ENCODE results near the gene OXCT1. TPM values are rescaled to one million over a fixed set of nuclear protein-coding genes. Genes with fewer than 3 reads are reported as not detected.

The OXCT1 gene
- total and polyA plus RNA-seq, 2 of the 8 experiments (the other 6 are each of a cell fraction or from before 2014, with no cell fraction given): 10.1 to 28.2 TPM

DNA sequence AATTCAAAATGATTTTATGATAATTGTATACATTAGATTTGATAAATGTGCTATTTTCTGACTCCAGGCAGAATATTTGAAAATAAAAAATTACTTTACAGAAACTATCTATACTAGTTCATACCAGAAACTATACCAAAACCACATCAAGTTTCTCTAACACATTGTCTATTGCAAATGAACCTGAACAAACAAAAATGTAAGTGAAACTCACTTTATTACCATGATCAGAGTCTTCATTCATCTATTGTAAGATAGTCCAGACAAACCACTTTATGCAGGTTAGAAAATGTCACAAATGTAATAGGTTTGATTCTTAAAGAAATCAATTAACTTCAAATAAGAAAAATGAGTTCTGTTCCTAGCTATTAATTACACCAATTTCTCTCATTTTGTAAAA, 99.4 kb downstream of the OXCT1 start:
- DNase-seq (ENCODE audit: low read depth in 1 of 2, low spot score in 2 of 2) (no peak), FAIRE-seq (no peak)
- no peak overlapping the region for H3K56ac ChIP-seq (replicated peaks; ENCODE audit: insufficient read length, low read depth, low read length)
- H2BK12ac ChIP-seq (ENCODE audit: low read depth, low read length): no peak overlapping the region
- no peaks in the 10 kb centered on the region for H3K9me3 ChIP-seq (ENCODE audit: insufficient read depth in 2 of 2, low read depth in 1 of 2, low read length in 1 of 2)
- H3K23ac ChIP-seq (ENCODE audit: insufficient read length): no peak overlapping the region
- no peak overlapping the region for H4K91ac ChIP-seq (replicated peaks; ENCODE audit: insufficient read length, low read length)
- CTCF ChIA-PET (ENCODE audit: partially characterized antibody): interaction anchor here (6.5 kb wide), 1 partner anchor 16 kb away, joined by 30 read pairs; no protein-coding TSS in a partner anchor
- no peaks in the 10 kb centered on the region for H3K36me3 ChIP-seq (ENCODE audit: control insufficient read depth in 2 of 4, insufficient read depth in 4 of 4, low read length in 3 of 4)
- H3K79me2 ChIP-seq (ENCODE audit: control insufficient read depth in 1 of 2, insufficient read depth in 2 of 2, low read length in 2 of 2): no peaks in the 10 kb centered on the region
- no peak overlapping the region for H3K4me2 ChIP-seq (ENCODE audit: insufficient read depth in 1 of 2, low read depth in 2 of 2, low read length in 2 of 2)
- no peak overlapping the region for H4K5ac ChIP-seq (ENCODE audit: insufficient read length, low read depth, low read length)
- H3K4me3 ChIP-seq (ENCODE audit: extremely low read depth in 1 of 4, insufficient read depth in 2 of 4, low read depth in 3 of 4, low read length in 4 of 4): no peak overlapping the region
- H2AK5ac ChIP-seq (ENCODE audit: low read depth, low read length): no peak overlapping the region
- no peaks in the 10 kb centered on the region for H3K27me3 ChIP-seq (replicated peaks in 1 of 4; ENCODE audit: control insufficient read depth in 3 of 4, extremely low read depth in 1 of 4, insufficient read depth in 3 of 4, low read length in 3 of 4)
- H3K18ac ChIP-seq (ENCODE audit: extremely low read depth, low read length): no peak overlapping the region
- H3K4ac ChIP-seq (replicated peaks; ENCODE audit: insufficient read length, low read depth, low read length): no peak overlapping the region
- H2BK15ac ChIP-seq (ENCODE audit: low read length): no peak overlapping the region
- peaks cover 0 to 5% (median 0%) of the 10 kb centered on the region in 4 experiments; a peak in 1 of 7 replicates for H3K4me1 ChIP-seq (replicated peaks in 1 of 4; ENCODE audit: control insufficient read depth in 3 of 4, insufficient read depth in 4 of 4, low read length in 3 of 4)
- H2AFZ ChIP-seq (ENCODE audit: low read length): no peak overlapping the region
- H2BK120ac ChIP-seq (replicated peaks; ENCODE audit: low read depth, low read length): no peak overlapping the region
- no peaks in the 10 kb centered on the region for H4K20me1 ChIP-seq (replicated peaks in 1 of 2; ENCODE audit: control insufficient read depth in 1 of 2, insufficient read depth in 2 of 2, low read length in 2 of 2)
- POLR2A ChIA-PET (ENCODE audit: partially characterized antibody): no interaction called here
- no peaks in the 10 kb centered on the region for H3K23me2 ChIP-seq (ENCODE audit: low read depth, low read length)
- H3K9ac ChIP-seq (replicated peaks in 1 of 4; ENCODE audit: extremely low read depth in 1 of 4, low read depth in 3 of 4, low read length in 3 of 4): no peak overlapping the region
- no peak overlapping the region for H3K27ac ChIP-seq (ENCODE audit: low read depth, low read length)
- H2BK5ac ChIP-seq (ENCODE audit: low read depth, low read length): no peak overlapping the region
- no peaks in the 10 kb centered on the region for H3K79me1 ChIP-seq (ENCODE audit: low read depth, low read length)
- no peak overlapping the region for H4K8ac ChIP-seq (ENCODE audit: extremely low read depth, insufficient read depth, low read length)
- H3K14ac ChIP-seq (ENCODE audit: insufficient read length): no peak overlapping the region
- no peak overlapping the region for H2BK20ac ChIP-seq (ENCODE audit: low read length)
- TF ChIP-seq NANOG (IDR thresholded peaks at IDR 0.05; ENCODE audit: insufficient read depth, low read depth, low read length, poor library complexity, severe bottlenecking) (no peak), TEAD4 (IDR thresholded peaks at IDR 0.05; ENCODE audit: low read depth, low read length) (no peak), ASH2L (IDR thresholded peaks at IDR 0.05; ENCODE audit: low read length) (no peak), SIN3A (conservative IDR thresholded peaks at IDR 0.05 in 1 of 2, IDR thresholded peaks at IDR 0.05 in 1 of 2; ENCODE audit: low read depth in 1 of 2, low read length in 2 of 2) (no peak), POLR2A (IDR thresholded peaks at IDR 0.05; ENCODE audit: control extremely low read depth in 1 of 2, low read depth in 2 of 2, low read length in 2 of 2) (no peak), EP300 (IDR thresholded peaks at IDR 0.05; ENCODE audit: borderline replicate concordance in 1 of 2, low read depth in 2 of 2, low read length in 2 of 2) (no peak), RFX5 (IDR thresholded peaks at IDR 0.05; ENCODE audit: borderline replicate concordance, low read depth, low read length) (no peak), SP4 (IDR thresholded peaks at IDR 0.05; ENCODE audit: low read length) (no peak), TBP (IDR thresholded peaks at IDR 0.05; ENCODE audit: low read depth, low read length) (no peak), KDM5A (IDR thresholded peaks at IDR 0.05; ENCODE audit: low read length) (no peak), CHD2 (IDR thresholded peaks at IDR 0.05; ENCODE audit: low read length) (no peak), KDM1A (IDR thresholded peaks at IDR 0.05; ENCODE audit: borderline replicate concordance, low read length) (no peak), TCF12 (IDR thresholded peaks at IDR 0.05; ENCODE audit: low read depth, low read length) (no peak)
- TF ChIP-seq, protein P1, sequence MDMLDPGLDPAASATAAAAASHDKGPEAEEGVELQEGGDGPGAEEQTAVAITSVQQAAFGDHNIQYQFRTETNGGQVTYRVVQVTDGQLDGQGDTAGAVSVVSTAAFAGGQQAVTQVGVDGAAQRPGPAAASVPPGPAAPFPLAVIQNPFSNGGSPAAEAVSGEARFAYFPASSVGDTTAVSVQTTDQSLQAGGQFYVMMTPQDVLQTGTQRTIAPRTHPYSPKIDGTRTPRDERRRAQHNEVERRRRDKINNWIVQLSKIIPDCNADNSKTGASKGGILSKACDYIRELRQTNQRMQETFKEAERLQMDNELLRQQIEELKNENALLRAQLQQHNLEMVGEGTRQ (IDR thresholded peaks at IDR 0.05; ENCODE audit: low read length): no peak
- TF ChIP-seq, protein P2, sequence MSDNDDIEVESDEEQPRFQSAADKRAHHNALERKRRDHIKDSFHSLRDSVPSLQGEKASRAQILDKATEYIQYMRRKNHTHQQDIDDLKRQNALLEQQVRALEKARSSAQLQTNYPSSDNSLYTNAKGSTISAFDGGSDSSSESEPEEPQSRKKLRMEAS (IDR thresholded peaks at IDR 0.05): no peak

Measured in H1 (cell line).